GM19372 (cell line): Measurements from ENCODE around the gene HOXD11.

Experiments used
- ATAC-seq: cut with Tn5 transposase; IDR thresholded peaks from one replicate; pipeline ENCODE4 v1.9.1; 2021; ENCODE audit warnings: mild to moderate bottlenecking, low read depth, moderate library complexity; ENCODE audit not compliant: unreplicated experiment

The HOXD11 gene

DNA sequence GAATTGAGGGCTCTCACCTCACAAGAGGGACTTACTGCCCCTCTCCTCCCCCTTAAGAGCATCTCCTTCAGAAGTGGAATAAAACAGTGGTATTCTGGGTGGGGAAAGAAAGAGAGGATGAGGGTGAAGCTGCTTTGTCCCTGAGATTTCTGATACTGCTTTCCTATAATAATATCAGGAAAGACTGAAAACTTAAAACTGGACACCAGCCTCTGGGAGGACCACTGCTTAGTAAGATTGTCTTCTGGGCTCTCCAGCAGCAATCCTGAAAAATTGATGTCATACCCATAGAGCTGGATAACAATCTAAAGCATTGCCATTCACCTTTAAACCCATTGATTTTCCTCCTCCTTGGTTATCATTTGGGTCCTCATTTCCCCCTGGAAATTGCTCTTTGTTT is 39.6 kb downstream of the HOXD11 start:
- no peak for ATAC-seq

DNA sequence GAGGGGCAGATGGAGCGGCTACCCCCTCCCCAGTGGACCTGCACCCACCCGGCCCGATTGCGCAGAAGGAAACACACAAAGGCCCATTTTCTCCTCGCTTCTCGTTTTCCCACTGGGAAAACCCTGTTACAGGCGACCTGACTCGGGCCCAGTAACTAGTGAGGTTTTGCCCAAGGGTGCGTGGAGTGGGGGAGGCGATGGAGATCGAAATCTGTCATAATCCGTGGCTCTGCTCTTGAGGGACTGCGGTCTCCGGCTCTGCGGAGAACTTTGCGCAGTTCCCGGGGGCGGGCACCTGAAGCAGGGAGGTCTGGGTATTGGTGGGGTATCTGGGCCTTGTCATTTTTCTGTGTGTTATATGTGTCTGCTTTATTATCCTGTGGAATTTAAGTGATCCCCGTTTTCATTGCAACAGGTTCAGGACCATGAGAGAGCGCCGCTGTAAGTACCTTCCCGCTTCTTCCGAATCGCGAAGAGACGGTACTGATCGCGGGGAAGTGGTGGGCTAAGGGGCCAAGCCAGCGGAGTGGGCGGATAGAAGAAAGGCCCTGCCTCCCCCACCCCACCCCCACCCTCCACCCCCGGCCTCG is 40.2 kb downstream of the HOXD11 start:
- ATAC-seq, result no peak

DNA sequence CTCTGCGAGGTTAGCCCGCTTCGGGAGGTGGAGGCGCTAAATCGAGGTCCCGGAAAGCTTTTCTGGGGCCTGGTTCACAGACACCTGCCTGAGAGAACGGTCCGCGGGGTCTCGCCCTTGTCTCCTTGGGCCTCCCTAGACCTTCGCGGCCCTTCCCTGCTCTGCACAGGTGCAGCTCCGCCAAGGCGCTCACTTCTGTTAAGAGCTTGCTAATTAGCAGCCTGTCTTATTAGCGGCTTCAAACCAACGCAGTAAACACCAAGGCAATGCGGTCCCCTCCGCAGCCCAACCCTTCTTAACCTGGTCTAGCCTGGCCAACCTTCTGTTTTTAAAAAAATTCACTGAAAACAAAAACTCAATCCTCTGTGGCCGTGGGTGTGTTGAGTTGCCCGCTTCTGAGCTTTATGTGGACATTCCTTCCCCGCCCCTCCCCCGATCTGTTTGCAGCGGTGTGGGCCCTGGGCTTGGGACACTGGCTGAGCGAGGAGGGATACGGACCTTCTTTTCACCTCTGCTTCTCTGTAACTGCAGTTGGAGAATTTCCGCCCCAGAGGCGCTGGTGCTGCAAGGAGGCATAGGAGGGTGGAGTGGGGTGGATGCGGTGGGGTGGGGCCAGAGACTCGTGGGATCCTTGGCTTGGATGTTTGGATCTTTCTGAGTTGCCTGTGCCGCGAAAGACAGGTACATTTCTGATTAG is 40.9 kb downstream of the HOXD11 start:
- no peak for ATAC-seq

DNA sequence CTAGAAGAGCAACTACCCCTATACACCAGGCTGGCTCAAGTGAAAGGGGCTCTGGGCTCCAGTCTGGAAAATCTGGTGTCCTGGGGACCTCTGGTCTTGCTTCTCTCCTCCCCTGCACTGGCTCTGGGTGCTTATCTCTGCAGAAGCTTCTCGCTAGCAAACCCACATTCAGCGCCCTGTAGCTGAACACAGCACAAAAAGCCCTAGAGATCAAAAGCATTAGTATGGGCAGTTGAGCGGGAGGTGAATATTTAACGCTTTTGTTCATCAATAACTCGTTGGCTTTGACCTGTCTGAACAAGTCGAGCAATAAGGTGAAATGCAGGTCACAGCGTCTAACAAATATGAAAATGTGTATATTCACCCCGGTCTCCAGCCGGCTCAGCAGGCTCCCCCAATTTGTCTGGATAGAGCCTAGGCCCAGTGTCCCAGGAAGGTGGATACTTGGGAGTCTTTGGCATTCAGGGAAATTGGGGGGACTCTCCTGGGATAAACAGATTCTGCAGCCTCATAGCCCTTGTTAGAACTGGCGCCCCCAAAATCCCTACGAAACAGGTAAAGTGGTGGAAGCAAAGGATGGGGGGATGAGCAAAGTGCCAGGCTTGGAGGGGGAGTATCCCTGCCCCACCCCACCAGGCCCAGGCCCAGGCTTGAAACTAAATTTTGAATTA is 41.8 kb downstream of the HOXD11 start:
- no peak for ATAC-seq

DNA sequence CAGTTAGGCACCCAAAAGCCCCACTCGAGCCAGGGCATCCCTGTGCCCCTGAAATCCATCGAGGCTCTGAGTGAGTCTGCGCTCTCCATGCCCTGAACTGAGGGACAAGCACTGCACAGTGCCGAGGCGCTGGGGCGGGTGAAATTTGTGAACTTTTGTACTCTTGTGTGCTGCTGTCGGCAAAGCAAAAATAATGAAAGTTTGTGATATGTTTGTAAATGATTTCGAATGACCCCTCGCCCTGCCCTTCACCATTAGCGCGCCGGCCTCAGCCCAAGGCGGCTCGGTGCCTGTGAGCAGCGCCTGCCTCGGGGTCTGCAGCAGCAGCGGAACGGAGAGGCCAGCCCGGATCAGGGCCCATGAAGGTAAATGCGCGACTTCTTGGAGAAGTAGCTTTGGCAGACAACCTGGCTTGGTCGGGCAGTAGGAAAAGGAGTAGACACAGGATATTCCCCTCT is 42.4 kb downstream of the HOXD11 start:
- ATAC-seq, result no peak

DNA sequence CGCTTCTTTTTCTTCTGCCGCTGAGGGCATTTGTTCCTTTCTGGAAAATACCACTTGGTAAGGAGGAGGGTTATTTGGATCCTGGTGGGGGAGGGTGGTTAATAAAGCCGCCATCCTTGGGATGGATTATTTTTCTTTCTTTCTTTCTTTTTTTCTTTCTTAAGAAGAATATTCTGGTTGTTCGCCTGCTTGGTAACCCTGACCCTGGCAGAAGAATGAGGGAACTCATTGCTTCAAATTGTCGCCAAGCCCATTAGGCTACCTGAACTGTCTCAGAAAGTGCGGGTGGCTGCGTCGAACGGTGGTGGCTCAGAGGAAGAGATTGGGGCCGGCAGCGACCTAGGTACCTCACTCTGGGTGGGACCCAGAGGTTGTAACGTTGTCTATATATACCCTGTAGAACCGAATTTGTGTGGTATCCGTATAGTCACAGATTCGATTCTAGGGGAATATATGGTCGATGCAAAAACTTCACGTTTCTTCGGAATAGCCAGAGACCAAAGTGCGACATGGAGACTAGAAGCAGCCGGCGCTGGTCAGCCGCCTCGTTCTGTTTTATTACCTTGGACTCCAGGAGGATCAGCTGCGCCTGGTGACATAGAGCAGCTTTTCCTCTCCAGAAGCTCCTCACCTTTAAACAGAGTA is 43.0 kb downstream of the HOXD11 start:
- no peak for ATAC-seq

DNA sequence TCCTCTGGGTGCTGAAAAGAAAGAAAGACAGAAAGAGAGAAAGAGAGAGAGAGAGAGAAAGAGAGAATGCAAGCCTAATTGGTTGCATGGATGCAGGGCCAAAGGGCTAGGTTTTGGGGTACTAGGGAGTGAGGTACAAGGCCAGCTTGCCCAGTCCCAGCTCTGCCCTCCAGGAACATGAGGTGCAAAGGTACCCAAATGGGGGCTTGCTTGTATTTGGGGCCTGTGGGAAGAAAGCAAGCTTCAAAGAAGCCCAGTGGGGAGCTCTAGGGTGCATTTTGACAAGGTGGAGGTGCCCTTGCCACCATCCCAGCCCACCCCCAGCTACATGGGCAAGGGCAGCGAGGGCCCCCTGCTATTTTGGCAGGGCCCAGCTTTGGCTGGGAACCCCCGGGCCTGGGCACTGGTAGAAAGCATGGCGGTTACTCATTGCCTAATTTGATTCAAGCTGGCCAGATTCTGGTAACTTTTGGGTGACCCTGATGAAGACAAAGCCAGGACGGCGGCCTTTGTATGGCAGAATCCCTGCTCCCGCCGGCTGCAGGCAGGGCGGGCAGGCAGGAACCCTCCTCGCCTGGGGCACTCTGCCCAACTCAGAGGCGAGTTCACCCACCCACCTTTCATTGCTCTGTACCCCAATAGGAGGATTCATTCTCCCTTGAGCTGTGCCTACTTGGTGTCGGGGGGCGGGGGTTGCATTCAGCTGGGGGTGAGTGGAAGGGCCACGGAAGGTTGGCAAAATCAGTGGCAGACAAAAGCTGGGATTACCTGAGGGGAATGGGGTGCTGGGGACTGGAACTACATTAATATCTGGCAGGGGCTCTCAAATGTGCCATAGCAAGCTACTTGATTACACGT is 43.7 kb downstream of the HOXD11 start:
- no peak for ATAC-seq

DNA sequence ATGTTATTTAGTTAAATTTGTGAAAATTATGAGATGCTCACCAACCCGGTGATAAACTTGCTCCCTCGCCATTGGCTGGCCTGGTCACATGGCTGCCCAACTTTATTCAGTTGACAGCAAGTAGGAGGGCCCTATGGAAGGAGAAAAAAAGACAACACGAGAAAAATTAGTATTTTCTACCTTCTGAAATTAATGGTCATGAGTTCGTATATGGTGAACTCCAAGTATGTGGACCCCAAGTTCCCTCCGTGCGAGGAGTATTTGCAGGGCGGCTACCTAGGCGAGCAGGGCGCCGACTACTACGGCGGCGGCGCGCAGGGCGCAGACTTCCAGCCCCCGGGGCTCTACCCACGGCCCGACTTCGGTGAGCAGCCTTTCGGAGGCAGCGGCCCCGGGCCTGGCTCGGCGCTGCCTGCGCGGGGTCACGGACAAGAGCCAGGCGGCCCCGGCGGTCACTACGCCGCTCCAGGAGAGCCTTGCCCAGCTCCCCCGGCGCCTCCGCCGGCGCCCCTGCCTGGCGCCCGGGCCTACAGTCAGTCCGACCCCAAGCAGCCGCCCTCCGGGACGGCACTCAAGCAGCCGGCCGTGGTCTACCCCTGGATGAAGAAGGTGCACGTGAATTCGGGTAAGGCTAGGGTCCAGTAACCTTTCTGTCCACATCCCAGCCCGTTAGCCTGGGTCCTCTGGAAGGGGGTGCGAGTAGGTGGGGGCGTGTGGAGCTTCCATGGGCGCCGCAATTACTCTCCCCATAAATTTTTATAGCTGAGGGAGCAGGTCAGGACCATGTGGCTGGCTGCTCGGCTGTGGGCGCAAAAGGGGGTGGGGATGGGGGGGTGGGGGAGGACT is 44.6 kb downstream of the HOXD11 start, which contains the start of gene HOXD4:
HOXD4 (plus strand) TSS at position 109 of the 846 bp plus-strand sequence; CDS start at position 193, 84 bp downstream.
- ATAC-seq, result no peak

DNA sequence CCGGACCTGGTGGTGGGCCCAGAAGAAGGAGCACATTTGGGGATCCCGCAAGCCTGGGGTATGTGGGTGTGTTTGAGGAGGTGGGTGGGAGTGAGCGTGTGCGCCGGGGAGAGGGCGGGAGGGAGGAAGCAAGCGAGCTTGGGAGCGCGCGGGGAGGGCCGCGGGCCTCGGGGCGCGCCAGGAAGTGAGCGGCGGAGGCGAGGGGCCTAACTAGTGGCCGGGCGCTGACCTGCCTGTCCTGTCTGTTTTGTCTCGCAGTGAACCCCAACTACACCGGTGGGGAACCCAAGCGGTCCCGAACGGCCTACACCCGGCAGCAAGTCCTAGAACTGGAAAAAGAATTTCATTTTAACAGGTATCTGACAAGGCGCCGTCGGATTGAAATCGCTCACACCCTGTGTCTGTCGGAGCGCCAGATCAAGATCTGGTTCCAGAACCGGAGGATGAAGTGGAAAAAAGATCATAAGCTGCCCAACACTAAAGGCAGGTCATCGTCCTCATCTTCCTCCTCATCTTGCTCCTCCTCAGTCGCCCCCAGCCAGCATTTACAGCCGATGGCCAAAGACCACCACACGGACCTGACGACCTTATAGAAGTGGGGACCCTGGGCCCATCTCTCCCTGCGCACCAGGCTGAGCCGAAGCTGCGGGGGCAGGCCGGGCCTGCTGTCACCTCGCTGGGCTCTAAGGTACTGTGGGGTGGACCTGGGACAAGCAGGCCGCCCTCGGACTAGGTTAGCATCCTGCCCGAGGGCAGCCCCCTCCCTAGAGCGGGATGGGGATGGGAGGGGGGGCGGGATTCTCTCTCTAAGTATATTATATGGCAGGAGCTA is 45.5 kb downstream of the HOXD11 start:
- no peak for ATAC-seq

DNA sequence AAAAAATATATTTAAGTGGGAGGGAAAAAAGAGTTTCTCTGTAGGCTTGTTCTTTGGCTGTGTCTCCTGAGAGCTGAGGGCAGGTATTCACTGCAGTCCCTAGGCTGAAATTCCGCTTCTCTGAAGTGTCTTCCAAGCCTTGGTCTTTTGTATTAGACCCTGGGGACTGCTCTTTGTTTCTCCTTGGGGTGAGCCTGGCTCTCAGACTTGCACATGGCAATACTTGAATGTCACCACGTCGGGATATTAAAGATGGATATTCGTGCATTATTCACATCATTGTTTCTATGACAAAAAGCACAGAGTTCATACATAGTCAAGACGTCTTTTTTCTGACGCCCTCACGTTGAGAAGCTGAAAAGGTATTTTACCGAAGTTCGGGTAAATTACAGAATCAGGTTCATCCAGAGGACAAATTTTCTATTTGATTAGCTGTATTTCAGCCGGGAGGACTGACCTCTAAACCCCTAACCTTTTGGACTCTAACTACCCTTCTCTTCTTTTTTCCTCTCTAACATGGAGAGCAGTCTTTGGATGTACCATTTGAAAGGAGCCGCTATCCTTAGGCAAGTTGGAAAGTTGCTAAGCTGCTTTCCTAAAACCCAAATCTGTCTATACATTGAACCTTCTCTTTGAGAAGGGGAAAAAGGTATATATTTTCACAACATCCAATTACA is 47.6 kb downstream of the HOXD11 start:
- no peak for ATAC-seq

GRCh38 chr2:176155356-176156044 is 48.4 kb downstream of the HOXD11 start:
- ATAC-seq, result no peak

- no peak for ATAC-seq
Measured at GRCh38 chr2:176156301-176156806, 49.3 kb downstream of the HOXD11 start.

- ATAC-seq, result no peak
Measured at GRCh38 chr2:176156807-176157498, 49.9 kb downstream of the HOXD11 start, which contains the start of gene HOXD3. TSS of gene HOXD3 (plus strand) at chr2:176157307. CDS start at chr2:176169115, 11,808 bp downstream.

- ATAC-seq, result no peak
Measured at GRCh38 chr2:176157499-176158185, 50.6 kb downstream of the HOXD11 start.

- no peak for ATAC-seq
Measured at GRCh38 chr2:176158186-176158591, 51.1 kb downstream of the HOXD11 start.
